SU-DHL-6 (cell line): ENCODE results near the gene ZNF30.

Experiments
- H2AFZ ChIP-seq: fragments of 200-600 bp; sonication (generic); 2 replicates; pipeline ENCODE4 v1.6.1; 2014; ENCODE audit warnings: low read depth, mild to moderate bottlenecking, moderate library complexity, mixed read lengths, antibody characterized with exemption, low read length; ENCODE audit not compliant: severe bottlenecking
- H3F3A ChIP-seq: fragments of 200-600 bp; shearing (Covaris generic); 2 replicates; pipeline ENCODE4 v1.6.0; 2016; ENCODE audit warnings: antibody characterized with exemption, mild to moderate bottlenecking; ENCODE audit not compliant: insufficient read depth
- H3K27ac ChIP-seq: fragments of 200-600 bp; sonication (generic); 2 replicates; pipeline ENCODE4 v1.5.1; 2016; ENCODE audit warnings: low read depth, mild to moderate bottlenecking, low read length, moderate library complexity, mixed read lengths
- H3K27me3 ChIP-seq: fragments of 200-600 bp; sonication (generic), shearing (Covaris generic); 2 replicates; pipeline ENCODE4 v1.6.0; 2014; ENCODE audit warnings: mild to moderate bottlenecking, low read length
- H3K36me3 ChIP-seq: fragments of 200-600 bp; sonication (generic); 2 replicates; pipeline ENCODE4 v1.6.1; 2014; ENCODE audit warnings: mild to moderate bottlenecking, low read length, mixed read lengths
- H3K4me2 ChIP-seq: fragments of 300-600, 200-600 bp; shearing (Covaris generic), sonication (generic); 2 replicates; pipeline ENCODE4 v1.6.0; 2014; ENCODE audit warnings: low read length, low read depth, mild to moderate bottlenecking; ENCODE audit not compliant: poor library complexity, severe bottlenecking
- H3K4me3 ChIP-seq: fragments of 200-600 bp; sonication (generic); 2 replicates; pipeline ENCODE4 v1.5.1; 2014; ENCODE audit warnings: antibody characterized with exemption, low read length, mild to moderate bottlenecking, mixed read lengths; ENCODE audit not compliant: insufficient read depth, poor library complexity, severe bottlenecking
- H3K79me2 ChIP-seq: fragments of 200-600 bp; sonication (generic); 2 replicates; pipeline ENCODE4 v1.6.1; 2014; ENCODE audit warnings: mild to moderate bottlenecking, low read length, moderate library complexity; ENCODE audit not compliant: insufficient read depth
- H3K9ac ChIP-seq: fragments of 200-600 bp; sonication (generic); 2 replicates; pipeline ENCODE4 v1.7.0; 2014; ENCODE audit warnings: mild to moderate bottlenecking, low read length
- H3K9me2 ChIP-seq: fragments of 200-600 bp; sonication (generic); replicated peaks from 2 replicates; pipeline ENCODE4 v1.6.1; 2014; ENCODE audit warnings: low read length; ENCODE audit not compliant: insufficient read depth
- H3K9me3 ChIP-seq: fragments of 200-600 bp; sonication (generic); 2 replicates; pipeline ENCODE4 v1.6.1; 2014; ENCODE audit warnings: low read length, mixed read lengths; ENCODE audit not compliant: insufficient read depth
- H4K20me1 ChIP-seq: fragments of 200-600 bp; sonication (generic); 2 replicates; pipeline ENCODE4 v1.6.1; 2014; ENCODE audit warnings: low read depth, mild to moderate bottlenecking, antibody characterized with exemption, low read length, moderate library complexity, mixed read lengths
- EZH2phosphoT487 ChIP-seq: fragments of 200-600 bp; sonication (generic), shearing (Covaris generic); conservative IDR thresholded peaks from 2 replicates; pipeline ENCODE4 v1.6.1; 2018; ENCODE audit warnings: mild to moderate bottlenecking, antibody characterized with exemption, low read length, moderate library complexity, mixed read lengths
- TF ChIP-seq, protein P1 (sequence below): fragments of 200-600 bp; sonication (generic); IDR thresholded peaks from one replicate; pipeline ENCODE4 v1.5.1; 2017; ENCODE audit warnings: antibody characterized with exemption, mild to moderate bottlenecking, low read length, moderate library complexity; ENCODE audit not compliant: insufficient read depth, poor library complexity, severe bottlenecking

The ZNF30 gene

DNA sequence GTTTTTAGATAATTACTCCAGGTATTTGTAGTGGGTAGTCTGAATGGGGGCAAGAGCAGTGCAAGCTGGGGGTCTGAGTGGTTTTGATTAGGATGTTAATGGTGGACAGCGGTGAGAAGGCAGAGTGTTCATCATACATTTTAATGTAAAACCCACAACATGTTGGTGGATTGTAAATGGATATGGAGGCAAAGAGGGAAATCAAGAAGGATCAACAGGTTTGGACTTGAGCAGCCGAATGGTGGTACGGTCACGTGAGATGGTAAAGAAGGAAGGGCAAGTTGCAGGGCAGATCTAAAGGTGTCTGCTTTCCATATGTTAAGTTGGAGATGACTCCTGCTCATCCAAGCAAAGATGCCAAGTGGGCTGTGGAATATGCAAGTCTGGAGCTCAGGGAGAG lies 9.5 kb downstream of the ZNF30 start:
- H3K27me3 ChIP-seq = no peaks in the 10 kb centered on the region
- TF ChIP-seq, protein P1, sequence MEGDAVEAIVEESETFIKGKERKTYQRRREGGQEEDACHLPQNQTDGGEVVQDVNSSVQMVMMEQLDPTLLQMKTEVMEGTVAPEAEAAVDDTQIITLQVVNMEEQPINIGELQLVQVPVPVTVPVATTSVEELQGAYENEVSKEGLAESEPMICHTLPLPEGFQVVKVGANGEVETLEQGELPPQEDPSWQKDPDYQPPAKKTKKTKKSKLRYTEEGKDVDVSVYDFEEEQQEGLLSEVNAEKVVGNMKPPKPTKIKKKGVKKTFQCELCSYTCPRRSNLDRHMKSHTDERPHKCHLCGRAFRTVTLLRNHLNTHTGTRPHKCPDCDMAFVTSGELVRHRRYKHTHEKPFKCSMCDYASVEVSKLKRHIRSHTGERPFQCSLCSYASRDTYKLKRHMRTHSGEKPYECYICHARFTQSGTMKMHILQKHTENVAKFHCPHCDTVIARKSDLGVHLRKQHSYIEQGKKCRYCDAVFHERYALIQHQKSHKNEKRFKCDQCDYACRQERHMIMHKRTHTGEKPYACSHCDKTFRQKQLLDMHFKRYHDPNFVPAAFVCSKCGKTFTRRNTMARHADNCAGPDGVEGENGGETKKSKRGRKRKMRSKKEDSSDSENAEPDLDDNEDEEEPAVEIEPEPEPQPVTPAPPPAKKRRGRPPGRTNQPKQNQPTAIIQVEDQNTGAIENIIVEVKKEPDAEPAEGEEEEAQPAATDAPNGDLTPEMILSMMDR = no peak
- no peak for TF ChIP-seq EZH2phosphoT487
- H4K20me1 ChIP-seq = no peaks in the 10 kb centered on the region
- no peaks in the 10 kb centered on the region for H3K9me3 ChIP-seq
- no peak overlapping the region for H3K4me3 ChIP-seq
- H3K27ac ChIP-seq = no peak overlapping the region
- H3K79me2 ChIP-seq = no peaks in the 10 kb centered on the region
- 0 out of 2 replicates have a peak, but pooled peaks cover 4% of the 10 kb centered on the region for H3K36me3 ChIP-seq
- no peaks in the 10 kb centered on the region for H3K9me2 ChIP-seq
- no peak overlapping the region for H3K9ac ChIP-seq
- H3F3A ChIP-seq = no peaks in the 10 kb centered on the region
- H2AFZ ChIP-seq = no peak overlapping the region
- no peak overlapping the region for H3K4me2 ChIP-seq

DNA sequence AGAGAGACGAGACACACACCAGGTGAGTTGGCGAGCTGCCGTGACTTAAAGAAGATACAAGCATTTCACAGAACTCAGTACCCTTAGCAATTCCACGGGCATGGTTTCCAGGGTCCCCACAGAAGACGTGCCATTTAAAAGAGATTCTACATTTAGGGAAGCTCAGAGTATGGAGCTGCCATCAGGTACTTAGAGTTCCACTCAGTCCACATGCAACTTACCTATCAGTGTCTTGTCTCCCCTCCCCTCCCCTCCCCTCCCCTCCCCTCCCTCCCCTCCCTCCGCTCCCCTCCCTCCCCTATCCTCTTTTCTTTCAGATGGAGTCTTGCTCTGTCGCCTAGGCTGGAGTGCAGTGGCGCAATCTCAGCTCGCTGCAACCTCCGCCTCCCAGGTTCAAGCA lies 12.2 kb downstream of the ZNF30 start:
- no peak for TF ChIP-seq EZH2phosphoT487
- TF ChIP-seq, protein P1 = no peak
- no peak overlapping the region for H3K4me3 ChIP-seq

DNA sequence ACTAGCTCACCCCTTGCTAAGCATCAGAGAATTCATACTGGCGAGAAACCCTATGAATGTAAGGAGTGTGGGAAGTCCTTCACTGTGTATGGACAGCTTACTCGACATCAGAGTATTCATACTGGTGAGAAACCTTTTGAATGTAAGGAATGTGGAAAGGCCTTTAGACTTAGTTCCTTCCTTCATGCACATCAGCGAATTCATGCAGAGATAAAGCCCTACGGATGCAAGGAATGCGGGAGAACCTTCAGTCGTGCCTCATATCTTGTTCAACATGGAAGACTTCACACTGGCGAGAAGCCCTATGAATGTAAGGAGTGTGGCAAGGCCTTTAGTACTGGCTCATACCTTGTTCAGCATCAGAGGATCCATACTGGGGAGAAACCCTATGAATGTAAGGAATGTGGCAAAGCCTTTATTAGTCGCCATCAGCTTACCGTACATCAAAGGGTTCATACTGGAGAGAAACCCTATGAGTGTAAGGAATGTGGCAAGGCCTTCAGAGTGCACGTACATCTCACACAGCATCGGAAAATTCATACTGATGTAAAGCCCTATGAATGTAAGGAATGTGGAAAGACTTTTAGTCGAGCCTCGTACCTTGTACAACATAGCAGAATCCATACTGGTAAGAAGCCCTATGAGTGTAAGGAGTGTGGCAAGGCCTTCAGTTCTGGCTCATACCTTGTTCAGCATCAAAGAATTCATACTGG lies 17.3 kb downstream of the ZNF30 start:
- no peak overlapping the region for H2AFZ ChIP-seq
- H3K4me3 ChIP-seq = no peak overlapping the region
- TF ChIP-seq, protein P1 = no peak
- no peak for TF ChIP-seq EZH2phosphoT487
- H3K9ac ChIP-seq = no peak overlapping the region
- no peaks in the 10 kb centered on the region for H3F3A ChIP-seq
- no peak overlapping the region for H3K27ac ChIP-seq
- no peaks in the 10 kb centered on the region for H4K20me1 ChIP-seq
- H3K79me2 ChIP-seq = no peaks in the 10 kb centered on the region
- H3K9me2 ChIP-seq = no peaks in the 10 kb centered on the region
- peaks cover 10% of the 10 kb centered on the region; the same call in 1 of the 2 replicates for H3K36me3 ChIP-seq
- no peaks in the 10 kb centered on the region for H3K27me3 ChIP-seq
- peaks cover 5% of the 10 kb centered on the region; the same call in 1 of the 2 replicates for H3K9me3 ChIP-seq
- H3K4me2 ChIP-seq = no peak overlapping the region

More for the DNA sequence above, 12.2 kb downstream of the ZNF30 start:
- H3K4me2 ChIP-seq = no peak overlapping the region
- H3K79me2 ChIP-seq = no peaks in the 10 kb centered on the region
- H3K9me3 ChIP-seq = peaks cover 5% of the 10 kb centered on the region; the same call in 1 of the 2 replicates
- H3K27me3 ChIP-seq = no peaks in the 10 kb centered on the region
- no peak overlapping the region for H2AFZ ChIP-seq
- H3K36me3 ChIP-seq = peaks cover 10% of the 10 kb centered on the region; the same call in 1 of the 2 replicates
- no peak overlapping the region for H3K9ac ChIP-seq
- no peaks in the 10 kb centered on the region for H3F3A ChIP-seq
- no peaks in the 10 kb centered on the region for H3K9me2 ChIP-seq
- H3K27ac ChIP-seq = no peak overlapping the region
- H4K20me1 ChIP-seq = no peaks in the 10 kb centered on the region
